GM21526 (cell line): ENCODE measurements around the gene YTHDC1.
"Not testable (repeated sequence)": the region's sequence is repeated elsewhere in the genome, so short reads cannot be mapped to it uniquely, and the experiment has no call there.

ENCODE experiments used
- ATAC-seq: cut with Tn5 transposase; IDR thresholded peaks from one replicate; pipeline ENCODE4 v1.9.1; 2021; ENCODE audit warnings: moderate library complexity; ENCODE audit not compliant: unreplicated experiment, low FRiP score

Gene YTHDC1

DNA sequence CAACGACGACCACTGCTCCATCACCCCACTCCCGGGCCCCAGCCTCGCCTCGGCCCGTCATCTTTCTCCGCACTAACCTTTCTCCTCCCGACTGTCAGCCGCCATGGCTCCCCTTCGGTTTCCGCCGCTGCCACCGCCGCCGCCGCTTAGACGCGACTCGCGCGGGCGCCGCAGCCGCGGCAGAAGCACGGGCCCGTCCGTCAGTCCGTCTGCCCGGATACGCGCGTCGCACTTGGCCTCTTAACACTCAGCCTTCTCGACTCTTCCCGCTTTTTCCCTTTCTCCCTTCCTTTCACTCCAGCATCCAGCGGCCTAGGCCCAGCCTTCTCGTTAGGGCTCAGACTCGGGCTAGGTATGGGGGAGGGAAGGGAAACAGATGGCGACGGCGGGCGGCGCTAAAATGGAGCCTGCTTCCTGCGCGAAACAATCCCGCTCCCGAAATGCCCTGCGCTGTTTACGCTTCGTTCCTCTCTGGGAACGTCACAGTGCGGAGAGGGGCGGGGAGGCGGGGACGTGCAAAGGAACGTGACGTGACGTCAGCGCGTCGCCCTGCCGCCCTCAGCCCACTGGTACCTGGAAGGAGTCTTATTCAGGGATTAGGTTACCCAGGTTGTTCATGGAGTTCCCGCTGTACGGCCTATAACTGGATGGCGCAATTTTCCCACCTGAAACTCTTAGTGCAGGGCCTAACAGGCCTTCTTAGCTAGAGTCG, at the start of gene YTHDC1:
TSS of gene YTHDC1 (minus strand) at position 442 of the 712 bp plus-strand sequence. CDS start at position 105, 337 bp downstream.
- peak; percentile 98 for ATAC-seq

- ATAC-seq, result no peak
These were observed 49.4 kb upstream of the YTHDC1 start for GRCh38 chr4:68399306-68399705.

DNA sequence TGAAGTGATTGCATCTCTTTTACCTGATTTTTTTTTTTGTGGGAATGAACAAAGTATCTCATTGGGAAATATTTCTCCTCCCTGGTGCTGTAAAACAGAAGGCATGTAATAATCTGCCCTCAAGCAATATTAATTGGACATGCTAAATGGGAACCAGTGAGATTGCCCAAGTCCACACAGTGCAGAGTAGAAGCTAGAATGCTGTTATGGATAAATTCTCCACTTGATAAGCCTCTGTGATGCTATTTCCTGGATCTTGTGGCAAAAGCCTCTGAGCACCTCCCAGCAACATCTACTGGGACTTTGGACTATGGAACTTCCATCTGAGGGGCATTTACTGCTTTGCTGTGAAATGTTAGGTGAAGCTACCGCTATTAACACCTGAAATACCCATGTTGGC, 46.9 kb upstream of the YTHDC1 start:
- no peak for ATAC-seq

DNA sequence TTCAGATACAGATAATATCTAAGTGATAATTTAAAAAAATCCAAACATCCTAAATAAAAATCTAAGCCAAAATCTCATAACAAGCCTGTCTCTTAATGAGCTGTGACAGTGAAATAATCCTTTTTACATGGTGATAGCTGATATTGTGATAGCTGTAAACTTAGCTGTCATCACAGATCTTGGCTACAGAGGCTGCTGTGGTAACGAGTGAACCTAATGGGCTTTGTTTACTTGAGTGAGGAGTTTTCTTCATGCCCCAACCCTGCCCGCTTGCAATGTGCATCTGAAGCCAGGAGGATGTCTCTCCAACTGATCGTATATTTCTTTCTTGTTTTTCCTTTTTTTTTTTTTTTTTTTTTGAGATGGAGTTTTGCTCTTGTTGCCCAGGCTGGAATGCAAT, 41.5 kb upstream of the YTHDC1 start:
- no peak for ATAC-seq

DNA sequence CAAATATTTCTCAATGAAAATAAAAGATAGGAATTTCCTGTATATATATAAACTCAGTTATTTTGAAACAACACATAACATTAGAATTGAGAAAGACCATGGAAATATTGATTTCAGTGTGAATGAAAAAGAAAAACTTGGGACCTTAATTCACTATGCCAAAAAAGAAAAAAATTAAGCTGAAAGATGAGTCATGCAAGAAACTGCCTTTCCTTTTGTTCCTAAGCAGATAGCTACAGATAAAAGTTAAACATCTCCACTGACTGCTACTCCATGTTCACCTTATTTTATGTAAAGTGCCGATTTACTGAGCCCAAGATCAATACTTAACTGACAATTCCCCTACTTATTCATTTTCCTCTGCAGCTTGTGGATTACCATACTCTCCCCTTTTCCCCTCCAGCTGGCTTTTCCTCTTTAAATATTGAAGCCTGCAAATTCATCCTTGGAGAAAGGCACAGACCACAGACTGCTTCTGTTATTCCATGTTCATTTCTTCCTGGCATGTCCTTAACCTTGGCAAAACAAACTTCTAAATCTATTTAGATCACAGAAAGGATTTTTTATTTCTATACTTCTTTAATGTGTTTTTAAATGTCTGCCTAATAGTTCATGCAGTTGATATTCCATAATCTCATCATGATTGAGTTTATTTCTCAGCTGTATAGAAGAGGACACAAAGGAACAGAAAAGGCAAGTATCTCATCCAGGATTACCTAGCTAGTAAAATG, 40.5 kb upstream of the YTHDC1 start:
- no peak for ATAC-seq

DNA sequence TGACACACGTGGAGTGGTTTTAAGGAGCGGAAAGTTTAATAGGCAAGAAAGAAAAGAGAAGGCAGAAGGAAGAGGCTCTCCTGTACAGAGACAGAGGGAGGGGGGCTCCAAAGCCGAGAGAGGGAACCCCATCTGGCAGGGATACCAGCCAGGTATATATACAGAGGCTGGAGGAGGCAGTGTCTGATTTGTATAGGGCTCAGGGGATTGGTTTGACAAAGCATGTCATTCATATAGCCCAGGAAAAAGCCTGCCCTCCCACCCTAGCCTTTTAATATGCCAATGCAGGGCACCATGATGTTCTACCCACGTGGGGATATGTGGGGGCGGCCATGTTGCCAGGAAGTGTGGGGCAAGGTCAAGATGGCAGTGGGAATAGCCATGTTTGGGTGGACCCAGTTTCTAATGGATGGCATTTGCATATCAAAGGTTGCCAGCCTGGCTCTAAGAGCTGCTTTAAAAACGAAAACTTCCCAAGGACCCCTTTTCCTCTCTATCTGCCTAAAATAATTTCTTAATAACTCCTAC, 39.6 kb upstream of the YTHDC1 start:
- ATAC-seq, result not testable (repeated sequence)

- no peak for ATAC-seq
These were observed 38.5 kb upstream of the YTHDC1 start for GRCh38 chr4:68388347-68388865.

- ATAC-seq, result no peak
These were observed 35.4 kb upstream of the YTHDC1 start for GRCh38 chr4:68385267-68385666.

- no peak for ATAC-seq
These were observed 33.2 kb upstream of the YTHDC1 start for GRCh38 chr4:68383115-68383514.

DNA sequence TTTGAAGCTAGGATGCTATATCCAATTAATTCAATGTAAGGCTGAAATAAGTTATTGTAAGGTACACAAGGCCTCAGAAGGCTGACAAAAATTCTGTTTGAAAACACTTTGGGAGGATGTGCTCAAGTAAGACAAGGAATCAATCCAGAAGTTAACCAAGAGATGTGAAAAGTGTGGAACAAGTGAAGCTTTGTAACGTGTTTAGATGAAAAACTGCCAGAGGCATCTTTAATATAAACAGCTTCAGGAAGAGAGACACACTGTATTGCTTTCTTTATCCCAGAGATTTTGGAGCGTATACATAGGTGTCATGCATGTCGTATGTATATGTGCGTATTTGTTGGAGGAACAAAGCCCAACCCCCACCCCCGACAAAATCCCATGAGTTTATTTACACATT, 28.3 kb upstream of the YTHDC1 start:
- no peak for ATAC-seq

DNA sequence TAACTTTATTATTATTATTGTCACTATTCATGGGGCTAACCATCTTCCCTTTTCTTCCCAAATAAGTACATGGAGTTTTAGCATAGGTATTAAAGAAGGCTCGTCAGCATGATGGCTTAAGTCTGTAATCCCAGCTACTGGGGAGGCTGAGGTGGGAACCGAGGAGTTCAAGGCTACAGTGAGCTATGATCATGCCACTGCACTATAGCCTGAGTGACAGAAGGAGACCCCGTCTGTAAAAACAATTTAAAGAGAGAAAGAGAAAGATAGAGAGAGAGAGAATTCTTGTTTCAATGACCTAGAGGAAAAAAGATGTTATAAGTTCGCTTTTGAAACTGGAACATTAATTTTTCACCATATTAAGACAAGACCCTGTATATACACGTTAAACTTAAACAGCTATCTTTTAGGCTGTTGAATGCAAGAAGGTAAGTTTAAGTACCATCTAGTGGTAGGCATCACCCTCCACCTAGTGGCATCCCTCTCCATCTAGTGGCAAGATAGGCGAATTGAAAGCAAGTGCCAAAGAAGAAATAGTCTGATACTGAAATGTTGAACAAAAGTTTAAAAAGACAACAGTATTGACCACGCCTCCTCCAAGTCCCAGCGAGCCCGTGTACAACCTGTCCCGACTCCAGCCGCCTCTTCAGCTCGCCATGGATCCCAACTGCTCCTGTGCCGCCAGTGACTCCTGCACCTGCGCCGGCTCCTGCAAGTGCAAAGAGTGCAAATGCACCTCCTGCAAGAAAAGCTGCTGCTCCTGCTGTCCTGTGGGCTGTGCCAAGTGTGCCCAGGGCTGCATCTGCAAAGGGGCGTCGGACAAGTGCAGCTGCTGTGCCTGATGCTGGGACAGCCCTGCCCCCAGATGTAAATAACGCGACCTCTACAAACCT, 26.0 kb upstream of the YTHDC1 start:
- peak; percentile 75 for ATAC-seq

GRCh38 chr4:68373513-68373912, 23.6 kb upstream of the YTHDC1 start:
- peak; percentile 90 for ATAC-seq

DNA sequence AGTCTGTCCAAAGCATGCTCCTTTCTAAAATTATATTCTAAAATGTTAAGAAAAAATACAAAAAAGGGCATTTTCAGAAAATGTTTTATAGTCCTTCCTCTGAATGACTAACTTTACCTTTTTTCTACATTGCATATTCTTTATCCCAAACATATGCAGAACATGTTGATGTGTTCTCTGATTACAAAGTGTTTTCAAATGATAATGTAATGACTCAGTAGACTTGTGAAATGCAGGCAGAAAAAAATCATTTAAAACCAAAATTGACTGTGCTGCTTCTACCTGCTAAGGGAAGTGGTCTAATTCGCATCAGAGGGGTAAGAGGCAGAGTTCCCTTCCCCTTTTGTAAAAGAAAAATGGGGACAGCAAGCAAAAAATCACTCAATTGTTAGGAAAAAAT, 22.7 kb upstream of the YTHDC1 start:
- ATAC-seq, result no peak

DNA sequence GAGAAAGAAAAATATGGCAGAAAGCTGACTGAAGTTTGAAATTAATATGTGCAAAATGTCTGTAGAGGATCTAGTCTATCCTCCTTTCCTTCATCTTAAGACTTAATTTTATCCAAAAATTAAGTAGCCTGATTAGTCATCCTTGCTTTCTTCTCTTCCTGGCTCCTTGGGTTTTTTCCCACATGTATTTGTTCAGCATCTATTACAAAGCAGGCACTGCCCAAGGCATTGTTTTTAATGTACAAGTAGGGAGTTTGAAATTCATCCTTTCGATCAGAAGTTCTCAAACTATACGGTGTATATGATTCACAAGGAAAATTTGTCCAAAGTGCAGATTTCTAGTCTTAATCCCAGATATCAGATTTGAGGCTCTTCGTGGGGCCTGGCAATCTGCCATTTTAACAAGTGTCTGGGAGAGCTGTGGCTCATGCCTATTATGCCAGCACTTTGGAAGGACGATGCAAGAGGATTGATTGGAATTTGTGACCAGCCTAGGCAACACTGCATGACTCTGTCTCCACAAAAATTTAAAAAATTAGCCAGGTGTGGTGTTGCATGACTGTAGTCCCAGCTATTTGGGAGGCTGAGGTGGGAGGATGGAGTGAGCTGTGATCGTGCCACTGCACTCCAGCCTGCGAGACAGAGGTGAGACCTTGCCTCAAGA, 19.4 kb upstream of the YTHDC1 start:
- no peak for ATAC-seq

DNA sequence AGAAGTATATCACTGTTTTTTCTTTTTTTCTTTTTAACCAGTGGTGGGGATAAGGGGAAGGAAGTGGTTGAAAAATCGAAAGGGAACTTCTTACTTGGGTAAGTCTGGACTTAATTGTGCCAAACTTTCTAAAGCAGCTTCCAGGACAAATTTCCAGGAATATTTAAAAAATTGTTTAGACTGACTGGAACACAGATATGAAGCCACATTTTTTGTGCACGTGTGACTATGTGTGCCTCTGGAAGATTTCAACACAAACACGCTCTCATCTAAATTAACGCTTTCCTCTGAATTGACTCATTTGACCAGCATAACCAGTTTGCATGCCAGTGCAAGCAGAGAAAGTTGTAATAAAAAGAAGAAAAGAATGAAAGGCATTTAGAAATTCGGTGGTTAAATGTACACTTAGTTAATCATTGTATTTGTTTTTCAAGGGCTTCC, 18.8 kb upstream of the YTHDC1 start:
- ATAC-seq, result no peak

- ATAC-seq, result no peak
These were observed 17.9 kb upstream of the YTHDC1 start for GRCh38 chr4:68367835-68368234.

- ATAC-seq, result no peak
These were observed 16.7 kb upstream of the YTHDC1 start for GRCh38 chr4:68366600-68366999.

GRCh38 chr4:68365068-68365467, 15.2 kb upstream of the YTHDC1 start:
- no peak for ATAC-seq

DNA sequence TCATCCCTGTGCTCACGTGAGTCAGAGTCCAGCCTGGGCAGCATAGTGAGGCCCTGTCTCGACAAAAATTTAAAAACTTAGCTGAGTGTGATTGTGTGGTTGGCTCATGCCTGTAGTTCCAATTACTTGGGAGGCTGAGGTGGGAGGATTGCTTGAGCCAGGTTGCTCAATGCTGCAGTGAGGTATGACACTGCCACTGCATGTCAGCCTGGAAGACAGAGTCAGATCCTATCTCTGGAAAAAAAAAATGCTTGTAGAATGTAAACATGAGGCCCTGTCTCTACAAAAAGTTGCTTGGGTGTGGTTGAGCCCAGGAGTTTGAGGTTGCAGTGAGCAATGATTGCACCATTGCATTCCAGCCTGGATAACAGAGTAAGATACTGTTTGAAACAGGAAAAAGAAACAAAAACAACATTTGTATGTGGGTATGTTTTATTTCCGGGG, 11.3 kb upstream of the YTHDC1 start:
- ATAC-seq, result no peak
